WTC11 (cell line): ENCODE results near the gene CTCF. TPM values are rescaled to one million over a fixed set of nuclear protein-coding genes. Genes with fewer than 3 reads are reported as not detected.

ENCODE experiments used
- ATAC-seq: fragments of 200-7000 bp; cut with Tn5 transposase; 2 replicates; pipeline ENCODE4 v1.10.0; 2021; ENCODE audit warnings: mild to moderate bottlenecking, moderate library complexity
- CTCF ChIA-PET: fragments of 300-600 bp; sonication (Branson Sonifier 250); formaldehyde crosslinking; loops from one replicate; lab custom pipeline; 2021; ENCODE audit warnings: antibody characterized with exemption; lab: Charles Lee
- POLR2A ChIA-PET: fragments of 350-600 bp; sonication (Branson Sonifier 250); formaldehyde crosslinking; loops from one replicate; lab custom pipeline; 2021; ENCODE audit warnings: antibody characterized with exemption; lab: Charles Lee
- DNase-seq: peaks from one replicate; pipeline ENCODE4 v3.0.0; 2021; ENCODE audit warnings: low spot score
- H3K27ac Mint-ChIP-seq: 2 replicates; pipeline ENCODE4 v1.8.0; 2021; ENCODE audit warnings: mixed read lengths
- H3K27me3 Mint-ChIP-seq: 2 replicates; pipeline ENCODE4 v1.8.0; 2021; ENCODE audit warnings: low read depth, mild to moderate bottlenecking, moderate library complexity, mixed read lengths
- H3K36me3 Mint-ChIP-seq: 2 replicates; pipeline ENCODE4 v1.8.0; 2021; ENCODE audit warnings: mixed read lengths
- H3K4me1 Mint-ChIP-seq: 2 replicates; pipeline ENCODE4 v1.8.0; 2022; ENCODE audit warnings: mixed read lengths
- H3K4me3 Mint-ChIP-seq: 2 replicates; pipeline ENCODE4 v1.8.0; 2021; ENCODE audit warnings: mild to moderate bottlenecking, moderate library complexity, mixed read lengths
- H3K9me3 Mint-ChIP-seq: 2 replicates; pipeline ENCODE4 v1.8.0; 2021; ENCODE audit warnings: mixed read lengths
- AFF4 ChIP-seq: sonication (generic); formaldehyde crosslinking; IDR thresholded peaks from 2 replicates; pipeline ENCODE4 v1.8.1; 2023; ENCODE audit warnings: mild to moderate bottlenecking, missing genetic modification reagents, borderline replicate concordance
- EMX1 ChIP-seq: fragments of 250-450 bp; sonication (Bioruptor Pico); IDR thresholded peaks from 2 replicates; pipeline ENCODE4 v1.8.0; 2021; ENCODE audit warnings: mild to moderate bottlenecking
- FOXJ3 ChIP-seq: sonication (generic); formaldehyde crosslinking; IDR thresholded peaks from 2 replicates; pipeline ENCODE4 v1.9.0; 2021; ENCODE audit warnings: missing genetic modification reagents, mild to moderate bottlenecking, borderline replicate concordance
- FOXK1 ChIP-seq: sonication (generic); formaldehyde crosslinking; IDR thresholded peaks from 2 replicates; pipeline ENCODE4 v1.8.0; 2022; ENCODE audit warnings: mild to moderate bottlenecking, moderate library complexity, missing genetic modification reagents
- GABPB1 ChIP-seq: sonication (generic); formaldehyde crosslinking; IDR thresholded peaks from 2 replicates; pipeline ENCODE4 v1.8.1; 2023; ENCODE audit warnings: mild to moderate bottlenecking, missing genetic modification reagents
- IRF2 ChIP-seq: sonication (generic); formaldehyde crosslinking; IDR thresholded peaks from 2 replicates; pipeline ENCODE4 v1.8.0; 2022; ENCODE audit warnings: low read depth, missing genetic modification reagents, borderline replicate concordance
- JUN ChIP-seq: sonication (generic); formaldehyde crosslinking; IDR thresholded peaks from 2 replicates; pipeline ENCODE4 v1.8.0; 2023; ENCODE audit warnings: mild to moderate bottlenecking, missing genetic modification reagents
- MXD4 ChIP-seq: fragments of 250-450 bp; sonication (Bioruptor Pico); IDR thresholded peaks from 2 replicates; pipeline ENCODE4 v1.8.0; 2021; ENCODE audit warnings: mild to moderate bottlenecking, moderate library complexity, borderline replicate concordance
- MYBL2 ChIP-seq: sonication (generic); formaldehyde crosslinking; IDR thresholded peaks from 2 replicates; pipeline ENCODE4 v1.8.1; 2023; ENCODE audit warnings: mild to moderate bottlenecking, moderate library complexity, missing genetic modification reagents
- NFE2L1 ChIP-seq: sonication (generic); formaldehyde crosslinking; IDR thresholded peaks from 2 replicates; pipeline ENCODE4 v1.8.1; 2023; ENCODE audit warnings: missing genetic modification reagents
- NFYB ChIP-seq: sonication (generic); formaldehyde crosslinking; conservative IDR thresholded peaks from 2 replicates; pipeline ENCODE4 v1.8.0; 2022; ENCODE audit warnings: low read depth, missing genetic modification reagents
- NR1H2 ChIP-seq: sonication (generic); formaldehyde crosslinking; IDR thresholded peaks from 2 replicates; pipeline ENCODE4 v1.9.0; 2021; ENCODE audit warnings: mild to moderate bottlenecking, moderate library complexity, missing genetic modification reagents
- OVOL2 ChIP-seq: fragments of 250-450 bp; sonication (Bioruptor Pico); IDR thresholded peaks from 2 replicates; pipeline ENCODE4 v1.9.0; 2021; ENCODE audit warnings: mild to moderate bottlenecking, borderline replicate concordance
- RELA ChIP-seq: sonication (generic); formaldehyde crosslinking; IDR thresholded peaks from 2 replicates; pipeline ENCODE4 v1.8.1; 2022; ENCODE audit warnings: missing genetic modification reagents, mild to moderate bottlenecking, borderline replicate concordance
- USF1 ChIP-seq: sonication (generic); formaldehyde crosslinking; IDR thresholded peaks from 2 replicates; pipeline ENCODE4 v1.8.0; 2022; ENCODE audit warnings: mild to moderate bottlenecking, missing genetic modification reagents
- ZNF232 ChIP-seq: sonication (generic); formaldehyde crosslinking; IDR thresholded peaks from 2 replicates; pipeline ENCODE4 v1.8.0; 2022; ENCODE audit warnings: mild to moderate bottlenecking, missing genetic modification reagents
- ZNF263 ChIP-seq: sonication (generic); formaldehyde crosslinking; IDR thresholded peaks from 2 replicates; pipeline ENCODE4 v1.8.1; 2022; ENCODE audit warnings: low read depth, mild to moderate bottlenecking, moderate library complexity, missing genetic modification reagents
- ZNF396 ChIP-seq: fragments of 250-450 bp; sonication (Bioruptor Pico); IDR thresholded peaks from 2 replicates; pipeline ENCODE4 v1.8.0; 2021; ENCODE audit warnings: mild to moderate bottlenecking, moderate library complexity, borderline replicate concordance
- ZNF671 ChIP-seq: fragments of 250-450 bp; sonication (Bioruptor Pico); IDR thresholded peaks from 2 replicates; pipeline ENCODE4 v1.8.0; 2021; ENCODE audit warnings: mild to moderate bottlenecking
- total RNA-seq: library from RNA; stranded (reverse); gene quantifications from 3 replicates; pipeline ENCODE4 v1.2.3, GENCODE V29; 2021
- TF ChIP-seq, protein P1 (sequence below): fragments of 250-450 bp; sonication (Bioruptor Pico); conservative IDR thresholded peaks from 2 replicates; pipeline ENCODE4 v1.9.0; 2021; ENCODE audit warnings: mild to moderate bottlenecking
- TF ChIP-seq, protein P2 (sequence below): sonication (generic); formaldehyde crosslinking; IDR thresholded peaks from 2 replicates; pipeline ENCODE4 v1.8.1; 2023; ENCODE audit warnings: mild to moderate bottlenecking, missing genetic modification reagents
- TF ChIP-seq, protein P3 (sequence below): sonication (generic); formaldehyde crosslinking; IDR thresholded peaks from 2 replicates; pipeline ENCODE4 v1.8.0; 2022; ENCODE audit warnings: mild to moderate bottlenecking, missing genetic modification reagents
- TF ChIP-seq, protein P4 (sequence below): sonication (generic); formaldehyde crosslinking; IDR thresholded peaks from 2 replicates; pipeline ENCODE4 v1.8.1; 2022; ENCODE audit warnings: mild to moderate bottlenecking, moderate library complexity, missing genetic modification reagents
- TF ChIP-seq, protein P5 (sequence below): sonication (generic); formaldehyde crosslinking; IDR thresholded peaks from 2 replicates; pipeline ENCODE4 v1.8.1; 2023; ENCODE audit warnings: mild to moderate bottlenecking, moderate library complexity, missing genetic modification reagents

CTCF gene
- total RNA-seq, 1 experiment from 2014 or later, result 55.4 TPM

- TF ChIP-seq, protein P1, sequence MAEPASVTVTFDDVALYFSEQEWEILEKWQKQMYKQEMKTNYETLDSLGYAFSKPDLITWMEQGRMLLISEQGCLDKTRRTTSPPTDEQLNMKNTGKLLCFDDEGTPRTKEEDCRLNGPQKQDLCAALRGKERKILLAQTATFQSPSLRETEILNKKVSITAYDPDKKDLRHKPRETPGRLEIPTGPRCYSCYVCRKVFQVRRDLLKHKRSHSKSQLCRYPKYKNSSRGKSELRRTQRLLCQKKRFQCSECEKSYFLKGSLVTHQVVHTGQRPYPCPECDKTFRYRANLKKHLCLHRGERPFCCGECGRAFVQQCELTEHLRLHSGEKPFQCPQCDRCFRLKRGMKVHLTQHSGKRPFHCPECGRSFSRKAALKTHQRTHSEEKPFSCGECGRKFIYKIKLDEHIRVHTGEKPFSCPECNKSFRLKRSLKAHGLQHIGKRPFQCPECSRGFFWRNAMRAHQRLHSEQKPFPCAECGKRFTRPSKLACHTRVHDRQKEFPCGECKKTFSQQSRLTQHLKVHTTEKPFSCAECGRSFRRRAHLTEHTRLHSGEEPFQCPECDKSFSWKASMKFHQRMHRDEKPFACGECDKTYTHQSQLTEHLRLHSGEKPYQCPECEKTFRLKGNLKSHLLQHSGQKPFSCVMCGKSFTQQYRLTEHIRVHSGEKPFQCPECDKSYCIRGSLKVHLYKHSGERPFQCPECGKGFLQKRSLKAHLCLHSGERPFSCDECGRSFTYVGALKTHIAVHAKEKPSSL (CRISPR knock-in tag), result no peak
- TF ChIP-seq, protein P2, sequence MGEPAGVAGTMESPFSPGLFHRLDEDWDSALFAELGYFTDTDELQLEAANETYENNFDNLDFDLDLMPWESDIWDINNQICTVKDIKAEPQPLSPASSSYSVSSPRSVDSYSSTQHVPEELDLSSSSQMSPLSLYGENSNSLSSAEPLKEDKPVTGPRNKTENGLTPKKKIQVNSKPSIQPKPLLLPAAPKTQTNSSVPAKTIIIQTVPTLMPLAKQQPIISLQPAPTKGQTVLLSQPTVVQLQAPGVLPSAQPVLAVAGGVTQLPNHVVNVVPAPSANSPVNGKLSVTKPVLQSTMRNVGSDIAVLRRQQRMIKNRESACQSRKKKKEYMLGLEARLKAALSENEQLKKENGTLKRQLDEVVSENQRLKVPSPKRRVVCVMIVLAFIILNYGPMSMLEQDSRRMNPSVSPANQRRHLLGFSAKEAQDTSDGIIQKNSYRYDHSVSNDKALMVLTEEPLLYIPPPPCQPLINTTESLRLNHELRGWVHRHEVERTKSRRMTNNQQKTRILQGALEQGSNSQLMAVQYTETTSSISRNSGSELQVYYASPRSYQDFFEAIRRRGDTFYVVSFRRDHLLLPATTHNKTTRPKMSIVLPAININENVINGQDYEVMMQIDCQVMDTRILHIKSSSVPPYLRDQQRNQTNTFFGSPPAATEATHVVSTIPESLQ (CRISPR knock-in tag), result no peak
- TF ChIP-seq, protein P3, sequence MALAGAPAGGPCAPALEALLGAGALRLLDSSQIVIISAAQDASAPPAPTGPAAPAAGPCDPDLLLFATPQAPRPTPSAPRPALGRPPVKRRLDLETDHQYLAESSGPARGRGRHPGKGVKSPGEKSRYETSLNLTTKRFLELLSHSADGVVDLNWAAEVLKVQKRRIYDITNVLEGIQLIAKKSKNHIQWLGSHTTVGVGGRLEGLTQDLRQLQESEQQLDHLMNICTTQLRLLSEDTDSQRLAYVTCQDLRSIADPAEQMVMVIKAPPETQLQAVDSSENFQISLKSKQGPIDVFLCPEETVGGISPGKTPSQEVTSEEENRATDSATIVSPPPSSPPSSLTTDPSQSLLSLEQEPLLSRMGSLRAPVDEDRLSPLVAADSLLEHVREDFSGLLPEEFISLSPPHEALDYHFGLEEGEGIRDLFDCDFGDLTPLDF, result no peak
- TF ChIP-seq, protein P4, sequence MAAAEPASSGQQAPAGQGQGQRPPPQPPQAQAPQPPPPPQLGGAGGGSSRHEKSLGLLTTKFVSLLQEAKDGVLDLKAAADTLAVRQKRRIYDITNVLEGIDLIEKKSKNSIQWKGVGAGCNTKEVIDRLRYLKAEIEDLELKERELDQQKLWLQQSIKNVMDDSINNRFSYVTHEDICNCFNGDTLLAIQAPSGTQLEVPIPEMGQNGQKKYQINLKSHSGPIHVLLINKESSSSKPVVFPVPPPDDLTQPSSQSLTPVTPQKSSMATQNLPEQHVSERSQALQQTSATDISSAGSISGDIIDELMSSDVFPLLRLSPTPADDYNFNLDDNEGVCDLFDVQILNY (CRISPR knock-in tag), result no peak
- TF ChIP-seq JUN (CRISPR knock-in tag) (no peak), ZNF232 (CRISPR knock-in tag) (no peak), NFE2L1 (CRISPR knock-in tag) (no peak), IRF2 (CRISPR knock-in tag) (no peak), MXD4 (CRISPR knock-in tag) (no peak), AFF4 (no peak), MYBL2 (CRISPR knock-in tag) (no peak), EMX1 (no peak), ZNF263 (CRISPR knock-in tag) (no peak)
- TF ChIP-seq, protein P5, sequence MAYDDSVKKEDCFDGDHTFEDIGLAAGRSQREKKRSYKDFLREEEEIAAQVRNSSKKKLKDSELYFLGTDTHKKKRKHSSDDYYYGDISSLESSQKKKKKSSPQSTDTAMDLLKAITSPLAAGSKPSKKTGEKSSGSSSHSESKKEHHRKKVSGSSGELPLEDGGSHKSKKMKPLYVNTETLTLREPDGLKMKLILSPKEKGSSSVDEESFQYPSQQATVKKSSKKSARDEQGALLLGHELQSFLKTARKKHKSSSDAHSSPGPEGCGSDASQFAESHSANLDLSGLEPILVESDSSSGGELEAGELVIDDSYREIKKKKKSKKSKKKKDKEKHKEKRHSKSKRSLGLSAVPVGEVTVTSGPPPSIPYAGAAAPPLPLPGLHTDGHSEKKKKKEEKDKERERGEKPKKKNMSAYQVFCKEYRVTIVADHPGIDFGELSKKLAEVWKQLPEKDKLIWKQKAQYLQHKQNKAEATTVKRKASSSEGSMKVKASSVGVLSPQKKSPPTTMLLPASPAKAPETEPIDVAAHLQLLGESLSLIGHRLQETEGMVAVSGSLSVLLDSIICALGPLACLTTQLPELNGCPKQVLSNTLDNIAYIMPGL (CRISPR knock-in tag), result no peak
Observed at GRCh38 chr16:67517155-67517445, 45.2 kb upstream of the CTCF start (continued).

GRCh38 chr16:67517661-67518423 lies 44.5 kb upstream of the CTCF start:
- TF ChIP-seq NR1H2 (CRISPR knock-in tag) (no peak), USF1 (CRISPR knock-in tag) (no peak), FOXJ3 (CRISPR knock-in tag) (no peak), MXD4 (CRISPR knock-in tag) (no peak), FOXK1 (CRISPR knock-in tag) (no peak), ZNF396 (no peak), RELA (no peak), OVOL2 (no peak), GABPB1 (CRISPR knock-in tag) (no peak), ZNF671 (CRISPR knock-in tag) (no peak), NFYB (CRISPR knock-in tag) (no peak)
- ATAC-seq (no peak), DNase-seq (no peak)
- POLR2A ChIA-PET, result no interaction called here
- H3K4me1 Mint-ChIP-seq, result no peaks in the 10 kb centered on the region
- CTCF ChIA-PET, result interaction anchor here (1.0 to 5.8 kb wide), 7 partner anchors 11 to 366 kb away, joined by 3 to 70 read pairs (median 4); partner anchors contain the start of gene ATP6V0D1
- H3K27me3 Mint-ChIP-seq, result peaks cover 63% of the 10 kb centered on the region
- H3K27ac Mint-ChIP-seq, result no peak overlapping the region
- no peaks in the 10 kb centered on the region for H3K9me3 Mint-ChIP-seq
- no peaks in the 10 kb centered on the region for H3K36me3 Mint-ChIP-seq
- H3K4me3 Mint-ChIP-seq, result no peak overlapping the region
